Keratinocyte (primary cell): Measurements from ENCODE around the gene DNAJA4. TPM values are rescaled to one million over a fixed set of nuclear protein-coding genes. Genes with fewer than 3 reads are reported as not detected.
A peak's percentile ranks its signal among the peaks of the same experiment; 100 is the strongest.

Source experiments
- DNase-seq: peaks from one replicate; pipeline ENCODE4 v3.0.0-alpha.2; 2011; ENCODE audit warnings: low read depth, missing footprints, low spot score
- FAIRE-seq: peaks from 2 replicates; lab custom pipeline; 2011; peaks lifted over from hg19 to GRCh38; lab: Jason Lieb, UNC
- H2AFZ ChIP-seq: 2 replicates; pipeline ENCODE4 v1.6.0; 2012; ENCODE audit warnings: low read length, control low read depth, inconsistent platforms; ENCODE audit not compliant: control insufficient read depth
- H3K27ac ChIP-seq: 2 replicates; pipeline ENCODE4 v1.5.1; 2011; ENCODE audit warnings: low read length; ENCODE audit not compliant: control insufficient read depth, insufficient read depth
- H3K27me3 ChIP-seq: 3 replicates; pipeline ENCODE4 v1.6.0; 2011; ENCODE audit warnings: low read length; ENCODE audit not compliant: control insufficient read depth, insufficient read depth; ENCODE audit errors: extremely low read depth
- H3K36me3 ChIP-seq, 2 experiments: 2 replicates in 1 of 2; 3 replicates in 1 of 2; pipeline ENCODE4 v1.5.1; 2011; ENCODE audit warnings: low read length in 2 of 2, mild to moderate bottlenecking in 1 of 2; ENCODE audit not compliant: control insufficient read depth in 2 of 2, insufficient read depth in 2 of 2; ENCODE audit errors: extremely low read depth in 1 of 2
- H3K4me1 ChIP-seq: 3 replicates; pipeline ENCODE4 v1.5.1; 2011; ENCODE audit warnings: low read length; ENCODE audit not compliant: control insufficient read depth, insufficient read depth; ENCODE audit errors: extremely low read depth
- H3K4me2 ChIP-seq: 3 replicates; pipeline ENCODE4 v1.6.0; 2011; ENCODE audit warnings: low read depth, low read length; ENCODE audit not compliant: control insufficient read depth, insufficient read depth; ENCODE audit errors: extremely low read depth
- H3K4me3 ChIP-seq, 3 experiments: fragments of 200-600 bp in 1 of 3; sonication (generic) in 1 of 3; 2 replicates in 2 of 3; 3 replicates in 1 of 3; pipeline ENCODE4 v1.5.1; 2011 to 2016; ENCODE audit warnings: low read length in 3 of 3, mild to moderate bottlenecking in 3 of 3, control low read depth in 2 of 3, inconsistent platforms in 1 of 3, low read depth in 1 of 3, mixed read lengths in 1 of 3, mixed run types in 1 of 3, moderate library complexity in 1 of 3; ENCODE audit not compliant: control insufficient read depth in 2 of 3, insufficient read depth in 2 of 3; ENCODE audit errors: extremely low read depth in 1 of 3
- H3K79me2 ChIP-seq: 2 replicates; pipeline ENCODE4 v1.6.0; 2012; ENCODE audit warnings: low read length; ENCODE audit not compliant: control insufficient read depth, insufficient read depth
- H3K9ac ChIP-seq: 3 replicates; pipeline ENCODE4 v1.6.0; 2011; ENCODE audit warnings: low read length; ENCODE audit not compliant: control insufficient read depth, insufficient read depth; ENCODE audit errors: extremely low read depth
- H3K9me1 ChIP-seq: 3 replicates; pipeline ENCODE4 v1.6.0; 2011; ENCODE audit warnings: low read length; ENCODE audit not compliant: control insufficient read depth, insufficient read depth; ENCODE audit errors: extremely low read depth
- H3K9me3 ChIP-seq: 2 replicates; pipeline ENCODE4 v1.5.1; 2012; ENCODE audit warnings: low read depth, low read length; ENCODE audit not compliant: control insufficient read depth
- H4K20me1 ChIP-seq: 3 replicates; pipeline ENCODE4 v1.6.0; 2011; ENCODE audit warnings: low read length; ENCODE audit not compliant: control insufficient read depth, insufficient read depth; ENCODE audit errors: extremely low read depth
- CTCF ChIP-seq, 3 experiments: IDR thresholded peaks in 1 of 3; conservative IDR thresholded peaks in 1 of 3; optimal IDR thresholded peaks in 1 of 3; 2 replicates in 2 of 3; 3 replicates in 1 of 3; pipeline versions ENCODE3 to v1.5.1; 2011; ENCODE audit warnings: low read length in 3 of 3, mild to moderate bottlenecking in 3 of 3, moderate library complexity in 2 of 3, control low read depth in 1 of 3, inconsistent platforms in 1 of 3; ENCODE audit not compliant: insufficient read depth in 2 of 3; ENCODE audit errors: extremely low read depth in 1 of 3
- EZH2 ChIP-seq: IDR thresholded peaks from one replicate; pipeline ENCODE4 v1.6.1; 2012; ENCODE audit warnings: inconsistent platforms, mild to moderate bottlenecking, low read length, moderate library complexity
- dilution Hi-C: fragments of 300-500 bp; cut with MboI; formaldehyde crosslinking; loops from one replicate; pipeline ENCODE4 v1.7.0; 2020; ENCODE audit warnings: low sequenced_read_pairs; ENCODE audit not compliant: extremely low pct_ligation_motif_present
- polyA plus RNA-seq, 5 experiments: library from polyadenylated mRNA; depleted of rRNA in 3 of 5; stranded (reverse) in 3 of 5; stranded (forward) in 1 of 5; unstranded in 1 of 5; fragments of >200 nt; gene quantifications; 1 replicate in 1 of 5; 2 replicates in 3 of 5; 3 replicates in 1 of 5; pipeline versions ENCODE4 v1.2.1 to v1.2.3, GENCODE V29; 2011 to 2012; ENCODE audit warnings: missing spikeins in 2 of 5, low read depth in 1 of 5, low replicate concordance in 1 of 5

Gene DNAJA4
- polyA plus RNA-seq, 1 donor (not counting 4 experiments of a cell fraction or from before 2014, with no cell fraction given), result 4.1 TPM

GRCh38 chr15:78314181-78314581 is 49.8 kb downstream of the DNAJA4 start:
- Histone ChIP-seq H3K27ac (no peak overlapping the region), H4K20me1 (no peaks in the 10 kb centered on the region), H3K9ac (no peak overlapping the region), H2AFZ (no peak overlapping the region), H3K4me1 (peaks cover 12% of the 10 kb centered on the region), H3K27me3 (no peaks in the 10 kb centered on the region), H3K9me3 (no peaks in the 10 kb centered on the region), H3K4me3 (no peak overlapping the region), H3K36me3 (no peaks in the 10 kb centered on the region), H3K9me1 (no peaks in the 10 kb centered on the region), H3K4me2 (no peak overlapping the region), H3K79me2 (no peaks in the 10 kb centered on the region)
- no peak for FAIRE-seq
- TF ChIP-seq EZH2 (no peak), CTCF (optimal IDR thresholded peaks at IDR 0.05 in 1 of 3, IDR thresholded peaks at IDR 0.05 in 1 of 3, conservative IDR thresholded peaks at IDR 0.05 in 1 of 3; ENCODE audit: extremely low read depth in 1 of 3, insufficient read depth in 2 of 3, low read length in 3 of 3) (no peak)
- dilution Hi-C loops, result no loop called here
- DNase-seq, result no peak

GRCh38 chr15:78315686-78316282 is 51.4 kb downstream of the DNAJA4 start:
- Histone ChIP-seq H2AFZ (no peak overlapping the region), H3K4me1 (peaks cover 12% of the 10 kb centered on the region), H3K27ac (no peak overlapping the region), H4K20me1 (no peaks in the 10 kb centered on the region), H3K79me2 (no peaks in the 10 kb centered on the region), H3K9me3 (no peaks in the 10 kb centered on the region), H3K9ac (no peak overlapping the region), H3K36me3 (no peaks in the 10 kb centered on the region), H3K4me3 (no peak overlapping the region), H3K27me3 (no peaks in the 10 kb centered on the region), H3K9me1 (no peaks in the 10 kb centered on the region), H3K4me2 (no peak overlapping the region)
- no peak for DNase-seq
- dilution Hi-C loops, result no loop called here
- no peak for FAIRE-seq
- no peak for TF ChIP-seq EZH2
- TF ChIP-seq CTCF (optimal IDR thresholded peaks at IDR 0.05 in 1 of 3, IDR thresholded peaks at IDR 0.05 in 1 of 3, conservative IDR thresholded peaks at IDR 0.05 in 1 of 3; ENCODE audit: extremely low read depth in 1 of 3, insufficient read depth in 2 of 3, low read length in 3 of 3), result peak; percentile 38 to 59 (median 42)
